ENCODE results near the gene FCGR3A. TPM values are rescaled to one million over a fixed set of nuclear protein-coding genes. Genes with fewer than 3 reads are reported as not detected.
"Not testable (repeated sequence)": the region's sequence is repeated elsewhere in the genome, so short reads cannot be mapped to it uniquely, and the experiment has no call there.

The FCGR3A gene
- total and polyA plus RNA-seq, 7 donors = 1.8 to 11.4 (median 4.7) TPM

GRCh38 chr1:161582882-161583281 lies 33.3 kb upstream of the FCGR3A start:
- intact Hi-C loops (cut with DNase I); H3K4me1 ChIP-seq; H3K9me3 ChIP-seq; H3K27ac ChIP-seq; H3K36me3 ChIP-seq (ENCODE audit: insufficient read depth in 1 of 2, low read depth in 1 of 2); ATAC-seq; H3K27me3 ChIP-seq (ENCODE audit: insufficient read depth in 3 of 3, low read length in 2 of 3); DNase-seq; H3K4me3 ChIP-seq: not testable (repeated sequence)
- no CpG with 5 or more reads among the region's 4 CpGs for WGBS, 3 donors

DNA sequence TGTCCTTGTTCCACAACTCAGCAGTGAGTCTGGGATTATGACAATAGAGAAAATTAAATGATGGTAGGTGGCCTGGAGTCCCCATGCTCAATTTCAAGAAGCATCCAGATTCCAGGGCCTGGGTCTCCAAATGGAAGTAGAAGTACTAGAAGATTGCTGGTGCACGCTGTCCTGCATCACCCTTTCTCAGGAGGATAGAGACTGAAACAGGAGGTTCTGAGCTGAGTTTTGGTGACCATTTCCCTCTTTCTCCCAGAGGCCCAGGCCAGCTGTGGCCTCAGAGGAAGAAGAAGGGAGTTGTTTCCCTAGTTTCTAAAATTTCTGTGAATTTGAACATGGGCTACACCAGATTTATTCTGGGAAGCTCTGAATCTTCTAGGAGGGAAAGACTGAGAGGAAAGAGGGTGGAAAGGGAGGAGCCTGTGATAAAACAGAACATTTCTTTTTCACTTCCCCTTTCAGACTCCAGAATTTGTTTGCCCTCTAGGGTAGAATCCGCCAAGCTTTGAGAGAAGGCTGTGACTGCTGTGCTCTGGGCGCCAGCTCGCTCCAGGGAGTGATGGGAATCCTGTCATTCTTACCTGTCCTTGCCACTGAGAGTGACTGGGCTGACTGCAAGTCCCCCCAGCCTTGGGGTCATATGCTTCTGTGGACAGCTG lies 31.4 kb upstream of the FCGR3A start:
- H3K27ac ChIP-seq; H3K36me3 ChIP-seq (ENCODE audit: insufficient read depth in 1 of 2, low read depth in 1 of 2); H3K9me3 ChIP-seq; H3K4me1 ChIP-seq; ATAC-seq; H3K27me3 ChIP-seq (ENCODE audit: insufficient read depth in 3 of 3, low read length in 2 of 3); H3K4me3 ChIP-seq; intact Hi-C loops (cut with DNase I); DNase-seq: not testable (repeated sequence)
- no CpG with 5 or more reads among the region's 4 CpGs for WGBS, 3 donors

- H3K27ac ChIP-seq; DNase-seq; H3K36me3 ChIP-seq (ENCODE audit: insufficient read depth in 1 of 2, low read depth in 1 of 2); intact Hi-C loops (cut with DNase I); ATAC-seq; H3K4me1 ChIP-seq; H3K27me3 ChIP-seq (ENCODE audit: insufficient read depth in 3 of 3, low read length in 2 of 3); H3K9me3 ChIP-seq; H3K4me3 ChIP-seq: not testable (repeated sequence)
- 40 to 53% methylated on average over 1 to 2 of the region's 8 CpGs; no CpG with 5 or more reads in 1 of the 3 donors for WGBS, 3 donors
Observed at GRCh38 chr1:161579856-161580507, 30.4 kb upstream of the FCGR3A start.

- H3K9me3 ChIP-seq; H3K4me3 ChIP-seq; H3K27me3 ChIP-seq (ENCODE audit: insufficient read depth in 3 of 3, low read length in 2 of 3); H3K36me3 ChIP-seq (ENCODE audit: insufficient read depth in 1 of 2, low read depth in 1 of 2); ATAC-seq; H3K27ac ChIP-seq; H3K4me1 ChIP-seq; DNase-seq; intact Hi-C loops (cut with DNase I): not testable (repeated sequence)
Observed at GRCh38 chr1:161576676-161577075, 27.1 kb upstream of the FCGR3A start.

- 62 to 79% (median 79%) methylated on average over 2 of the region's 8 CpGs for WGBS, 3 donors
- intact Hi-C loops (cut with DNase I) = not testable (repeated sequence)
Observed at GRCh38 chr1:161571703-161572102, 22.1 kb upstream of the FCGR3A start.

DNA sequence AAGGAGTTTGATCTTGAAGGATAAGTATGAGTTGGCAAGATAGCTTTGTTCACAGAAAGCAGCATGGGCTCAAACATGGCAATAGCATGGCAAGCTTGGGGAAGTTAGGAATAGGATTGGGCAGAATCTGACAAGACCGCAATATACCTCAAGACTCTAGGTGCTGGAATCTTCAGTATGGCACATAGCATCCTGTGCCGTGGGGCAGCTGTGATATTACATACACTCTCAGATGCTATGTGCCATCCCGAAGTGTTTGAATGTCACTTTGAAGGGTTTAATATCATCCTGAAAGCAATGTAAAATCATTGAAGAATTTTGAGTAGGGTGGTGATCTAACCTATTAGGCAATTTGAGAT lies 17.0 kb upstream of the FCGR3A start:
- intact Hi-C loops (cut with DNase I); H3K27me3 ChIP-seq (ENCODE audit: insufficient read depth in 3 of 3, low read length in 2 of 3); H3K27ac ChIP-seq; DNase-seq; ATAC-seq; H3K4me3 ChIP-seq; H3K4me1 ChIP-seq; H3K9me3 ChIP-seq; H3K36me3 ChIP-seq (ENCODE audit: insufficient read depth in 1 of 2, low read depth in 1 of 2): not testable (repeated sequence)
- WGBS, 3 donors = 88 to 100% (median 94%) methylated on average over 1 of the region's 3 CpGs

More at GRCh38 chr1:161571703-161572102, 22.1 kb upstream of the FCGR3A start:
- not testable (repeated sequence) for H3K27ac ChIP-seq; H3K9me3 ChIP-seq; H3K36me3 ChIP-seq (ENCODE audit: insufficient read depth in 1 of 2, low read depth in 1 of 2); ATAC-seq; DNase-seq; H3K27me3 ChIP-seq (ENCODE audit: insufficient read depth in 3 of 3, low read length in 2 of 3); H3K4me1 ChIP-seq; H3K4me3 ChIP-seq

DNA sequence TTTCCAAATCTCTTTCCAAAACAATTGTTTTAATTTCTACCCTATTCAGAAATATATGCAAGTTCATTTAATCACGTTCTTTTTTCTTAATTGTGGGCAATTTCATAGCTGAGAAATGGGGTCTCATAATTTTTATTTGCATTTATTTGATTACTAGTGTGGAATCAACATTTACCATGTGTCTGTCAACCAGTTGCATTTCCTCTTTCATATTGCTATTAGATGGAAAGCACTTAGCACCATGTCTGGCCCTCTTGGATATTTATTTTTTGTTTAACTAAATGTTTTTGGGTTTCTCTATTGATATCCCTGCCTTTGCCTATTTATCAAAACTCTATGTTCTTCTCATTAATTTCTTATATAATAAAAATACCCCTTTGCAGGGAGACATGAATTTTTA lies 13.9 kb upstream of the FCGR3A start:
- not testable (repeated sequence) for H3K27ac ChIP-seq

DNA sequence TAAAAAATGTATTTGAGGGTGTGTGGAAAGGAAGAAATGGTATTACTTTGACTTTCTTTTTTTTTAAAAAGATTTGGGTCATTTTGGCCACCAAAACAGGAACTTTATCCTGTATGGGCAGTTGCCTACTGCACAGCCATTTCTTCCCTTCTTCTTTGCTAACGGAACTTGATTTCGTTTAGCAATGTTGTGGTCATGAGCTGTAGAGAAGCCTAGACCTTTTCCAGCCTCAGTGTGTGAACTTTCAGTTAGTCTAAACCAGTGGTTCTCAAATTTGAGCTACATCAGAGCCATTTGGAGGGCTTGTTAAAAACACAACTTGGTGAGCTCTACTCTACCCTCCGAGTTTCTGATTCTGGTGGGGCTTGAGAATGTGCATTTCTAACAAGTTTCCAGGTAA lies 12.8 kb upstream of the FCGR3A start:
- intact Hi-C loops (cut with DNase I); ATAC-seq: not testable (repeated sequence)

More for the DNA sequence above, 13.9 kb upstream of the FCGR3A start:
- H3K4me3 ChIP-seq; intact Hi-C loops (cut with DNase I); H3K4me1 ChIP-seq; ATAC-seq; H3K36me3 ChIP-seq (ENCODE audit: insufficient read depth in 1 of 2, low read depth in 1 of 2); DNase-seq; H3K9me3 ChIP-seq; H3K27me3 ChIP-seq (ENCODE audit: insufficient read depth in 3 of 3, low read length in 2 of 3): not testable (repeated sequence)
- WGBS, 3 donors = 48 to 75% (median 59%) methylated on average over 1 of the region's 1 CpG

GRCh38 chr1:161560960-161561715 lies 11.5 kb upstream of the FCGR3A start:
- H3K4me1 ChIP-seq; H3K36me3 ChIP-seq (ENCODE audit: insufficient read depth in 1 of 2, low read depth in 1 of 2); H3K27ac ChIP-seq; DNase-seq; H3K9me3 ChIP-seq; H3K4me3 ChIP-seq; H3K27me3 ChIP-seq (ENCODE audit: insufficient read depth in 3 of 3, low read length in 2 of 3); intact Hi-C loops (cut with DNase I): not testable (repeated sequence)
- ATAC-seq = peak in 1 of 4 donors; percentile 40
- WGBS, 3 donors = 25 to 40% (median 38%) methylated on average over 4 of the region's 4 CpGs

More for the DNA sequence above, 12.8 kb upstream of the FCGR3A start:
- WGBS, 3 donors = 70 to 90% (median 80%) methylated on average over 1 to 3 of the region's 3 CpGs
- not testable (repeated sequence) for H3K4me3 ChIP-seq; H3K9me3 ChIP-seq; H3K4me1 ChIP-seq; DNase-seq; H3K27ac ChIP-seq; H3K36me3 ChIP-seq (ENCODE audit: insufficient read depth in 1 of 2, low read depth in 1 of 2); H3K27me3 ChIP-seq (ENCODE audit: insufficient read depth in 3 of 3, low read length in 2 of 3)

DNA sequence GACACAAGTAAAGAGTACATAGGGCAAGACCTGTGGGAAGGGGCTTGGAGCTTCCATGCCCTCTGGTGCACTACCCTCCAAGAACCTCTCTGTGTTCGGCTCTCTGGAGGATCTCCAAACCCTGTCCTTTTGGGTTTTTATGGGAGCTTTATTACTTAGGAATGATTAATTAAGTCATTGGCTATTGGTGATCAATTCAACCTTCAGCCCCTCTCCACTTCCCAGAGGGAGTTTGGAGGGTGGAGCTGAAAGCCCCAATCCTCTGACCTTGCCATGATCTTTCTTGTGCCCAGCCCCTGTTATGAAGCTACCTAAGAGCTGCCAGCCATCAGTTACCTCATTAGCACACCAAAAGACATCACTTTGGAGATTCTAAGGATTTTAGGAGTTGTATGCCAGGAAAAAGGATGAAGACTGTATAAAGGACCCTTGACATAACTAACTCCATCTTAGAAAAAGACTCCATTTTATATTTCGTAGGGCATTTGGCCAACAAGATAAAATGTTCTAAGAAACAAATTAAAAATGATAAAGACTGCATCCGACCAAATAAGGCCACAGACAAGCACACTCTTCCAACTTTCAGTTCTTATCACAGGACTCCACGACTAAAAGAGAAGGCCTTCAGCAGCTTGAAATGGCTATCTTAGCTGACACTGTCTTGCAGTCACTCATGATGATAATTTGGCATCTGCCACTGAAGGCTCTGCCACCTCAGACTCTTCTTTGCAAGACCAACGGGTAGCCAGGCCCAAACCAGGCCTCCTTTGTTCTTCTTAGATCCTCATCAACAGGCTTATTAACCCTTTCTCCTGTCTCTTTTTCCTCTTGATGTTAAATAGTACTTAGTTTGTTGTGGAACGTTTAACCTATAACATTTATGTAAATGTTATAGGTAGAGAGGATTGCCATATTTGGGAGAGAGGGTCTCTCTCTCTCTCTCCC lies 8.2 kb upstream of the FCGR3A start:
- H3K27me3 ChIP-seq (ENCODE audit: insufficient read depth in 3 of 3, low read length in 2 of 3); H3K4me1 ChIP-seq; DNase-seq; H3K36me3 ChIP-seq (ENCODE audit: insufficient read depth in 1 of 2, low read depth in 1 of 2); H3K4me3 ChIP-seq; H3K27ac ChIP-seq; H3K9me3 ChIP-seq; intact Hi-C loops (cut with DNase I); ATAC-seq: not testable (repeated sequence)
- 58 to 73% (median 61%) methylated on average over 5 to 6 of the region's 6 CpGs for WGBS, 3 donors
